ENCODE measurements around the gene STAG2. TPM values are rescaled to one million over a fixed set of nuclear protein-coding genes. Genes with fewer than 3 reads are reported as not detected.

The STAG2 gene
- total RNA-seq, 1 donor from 2014 or later: 132 TPM

DNA sequence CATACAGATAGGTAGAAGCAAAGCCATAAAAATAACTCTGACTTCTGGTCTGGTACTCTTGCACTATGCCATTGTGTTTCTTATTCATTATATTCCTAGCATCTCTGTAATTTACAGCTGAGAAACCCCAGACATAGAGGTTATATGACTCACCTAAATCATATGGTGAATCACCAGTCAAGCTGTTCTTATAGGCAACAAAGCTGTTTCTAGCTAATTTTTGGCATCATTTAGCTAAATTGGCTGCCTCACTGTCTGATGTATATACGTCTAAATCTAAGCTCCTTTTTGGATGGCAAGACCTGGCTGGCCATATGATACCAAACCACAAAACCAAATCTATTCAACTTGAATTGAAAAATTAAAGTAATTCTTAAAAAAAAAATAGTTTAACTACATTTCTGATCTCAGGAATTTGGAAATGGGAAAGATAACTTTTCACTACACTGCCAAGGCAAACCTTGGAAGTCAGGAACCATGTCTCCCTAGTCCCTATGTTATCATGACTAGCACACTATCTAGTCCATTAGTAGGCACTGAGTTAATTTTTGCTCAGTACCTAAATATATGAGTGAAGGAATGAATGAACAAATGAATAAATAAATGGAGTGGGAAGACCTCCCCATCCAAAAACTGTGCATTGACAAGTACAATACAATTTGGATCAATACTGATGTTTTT is 41.3 kb upstream of the STAG2 start:
- Histone ChIP-seq H3K4me1 (no peaks in the 10 kb centered on the region), H3F3A (ENCODE audit: low read depth) (no peaks in the 10 kb centered on the region), H3K79me2 (ENCODE audit: low read depth) (no peaks in the 10 kb centered on the region), H3K36me3 (no peaks in the 10 kb centered on the region), H3K4me2 (no peak overlapping the region), H3K4me3 (no peak overlapping the region), H3K9me3 (ENCODE audit: low read depth) (no peaks in the 10 kb centered on the region), H4K20me1 (ENCODE audit: low read depth) (no peaks in the 10 kb centered on the region), H3K27me3 (no peaks in the 10 kb centered on the region), H3K27ac (no peak overlapping the region), H2AFZ (replicated peaks) (no peak overlapping the region), H3K9ac (no peak overlapping the region)
- TF ChIP-seq, protein P1, sequence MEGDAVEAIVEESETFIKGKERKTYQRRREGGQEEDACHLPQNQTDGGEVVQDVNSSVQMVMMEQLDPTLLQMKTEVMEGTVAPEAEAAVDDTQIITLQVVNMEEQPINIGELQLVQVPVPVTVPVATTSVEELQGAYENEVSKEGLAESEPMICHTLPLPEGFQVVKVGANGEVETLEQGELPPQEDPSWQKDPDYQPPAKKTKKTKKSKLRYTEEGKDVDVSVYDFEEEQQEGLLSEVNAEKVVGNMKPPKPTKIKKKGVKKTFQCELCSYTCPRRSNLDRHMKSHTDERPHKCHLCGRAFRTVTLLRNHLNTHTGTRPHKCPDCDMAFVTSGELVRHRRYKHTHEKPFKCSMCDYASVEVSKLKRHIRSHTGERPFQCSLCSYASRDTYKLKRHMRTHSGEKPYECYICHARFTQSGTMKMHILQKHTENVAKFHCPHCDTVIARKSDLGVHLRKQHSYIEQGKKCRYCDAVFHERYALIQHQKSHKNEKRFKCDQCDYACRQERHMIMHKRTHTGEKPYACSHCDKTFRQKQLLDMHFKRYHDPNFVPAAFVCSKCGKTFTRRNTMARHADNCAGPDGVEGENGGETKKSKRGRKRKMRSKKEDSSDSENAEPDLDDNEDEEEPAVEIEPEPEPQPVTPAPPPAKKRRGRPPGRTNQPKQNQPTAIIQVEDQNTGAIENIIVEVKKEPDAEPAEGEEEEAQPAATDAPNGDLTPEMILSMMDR (IDR thresholded peaks at IDR 0.05): no peak
- no peak for TF ChIP-seq EZH2phosphoT487 (IDR thresholded peaks at IDR 0.05)
- no peak for TF ChIP-seq EZH2 (IDR thresholded peaks at IDR 0.05)
- H3K27ac Mint-ChIP-seq: no peak overlapping the region
- no peaks in the 10 kb centered on the region for H3K36me3 Mint-ChIP-seq
- H3K9me3 Mint-ChIP-seq: peaks cover 2% of the 10 kb centered on the region
- no peak for DNase-seq (ENCODE audit: low spot score)
- H3K4me1 Mint-ChIP-seq: peaks cover 8% of the 10 kb centered on the region
- no peaks in the 10 kb centered on the region for H3K27me3 Mint-ChIP-seq (ENCODE audit: insufficient read depth, low read depth)
- no peak overlapping the region for H3K4me3 Mint-ChIP-seq

DNA sequence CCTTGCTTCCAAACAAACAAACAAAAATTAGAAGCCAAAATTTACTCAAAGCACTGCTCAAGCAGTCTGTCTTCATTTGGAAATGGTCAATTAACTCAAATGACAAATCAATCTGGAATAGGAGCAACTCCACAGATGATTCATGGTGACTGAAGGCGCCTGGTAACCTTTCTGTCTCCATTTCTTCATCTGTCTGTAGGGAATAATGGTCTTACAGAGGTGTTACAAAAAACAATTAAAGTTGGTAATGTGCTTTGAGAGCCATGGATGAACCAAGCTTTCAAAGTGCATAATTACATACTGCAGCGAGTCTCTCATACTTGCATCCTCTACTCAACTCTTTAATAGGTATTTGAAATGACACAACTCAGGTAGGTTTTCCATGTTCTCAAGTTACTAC is 38.3 kb upstream of the STAG2 start:
- Histone ChIP-seq H2AFZ (replicated peaks) (no peak overlapping the region), H3K36me3 (no peaks in the 10 kb centered on the region), H4K20me1 (ENCODE audit: low read depth) (no peaks in the 10 kb centered on the region), H3K9me3 (ENCODE audit: low read depth) (no peaks in the 10 kb centered on the region), H3K27me3 (no peaks in the 10 kb centered on the region), H3K4me2 (no peak overlapping the region), H3K79me2 (ENCODE audit: low read depth) (no peaks in the 10 kb centered on the region), H3K4me3 (no peak overlapping the region), H3F3A (ENCODE audit: low read depth) (no peaks in the 10 kb centered on the region), H3K27ac (no peak overlapping the region), H3K4me1 (no peaks in the 10 kb centered on the region), H3K9ac (no peak overlapping the region)
- no peak for DNase-seq (ENCODE audit: low spot score)
- Mint-ChIP-seq H3K9me3 (peaks cover 2% of the 10 kb centered on the region), H3K4me1 (peaks cover 8% of the 10 kb centered on the region), H3K36me3 (no peaks in the 10 kb centered on the region), H3K27me3 (ENCODE audit: insufficient read depth, low read depth) (no peaks in the 10 kb centered on the region), H3K27ac (no peak overlapping the region), H3K4me3 (no peak overlapping the region)
- TF ChIP-seq EZH2 (IDR thresholded peaks at IDR 0.05) (no peak), EZH2phosphoT487 (IDR thresholded peaks at IDR 0.05) (no peak)
- TF ChIP-seq, protein P1 (IDR thresholded peaks at IDR 0.05): no peak

DNA sequence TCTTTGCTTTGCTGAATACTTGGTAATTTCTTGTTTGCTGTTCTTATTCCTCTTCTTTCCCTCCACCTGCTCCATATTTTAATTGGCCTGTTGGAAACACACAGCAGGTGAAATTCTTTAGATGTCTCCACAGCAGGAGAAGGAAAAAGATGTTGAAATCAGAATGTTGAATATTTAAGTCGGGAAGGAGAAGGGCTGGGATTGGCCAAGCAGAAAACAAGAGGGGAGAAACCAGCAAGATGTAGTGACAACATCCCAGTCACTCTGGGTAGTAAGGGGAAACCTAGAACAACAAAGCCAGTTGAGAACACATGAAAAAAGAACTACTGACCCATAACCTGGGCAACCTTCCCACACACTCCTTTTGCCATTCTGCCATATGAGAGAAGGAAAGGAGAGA is 37.3 kb upstream of the STAG2 start:
- no peak overlapping the region for H3K9ac ChIP-seq
- Mint-ChIP-seq H3K27ac (peak overlapping the region; percentile 10), H3K4me3 (no peak overlapping the region), H3K9me3 (peaks cover 2% of the 10 kb centered on the region), H3K27me3 (ENCODE audit: insufficient read depth, low read depth) (peaks cover 2% of the 10 kb centered on the region), H3K4me1 (peaks cover 8% of the 10 kb centered on the region), H3K36me3 (no peaks in the 10 kb centered on the region)
- H3K27me3 ChIP-seq: no peaks in the 10 kb centered on the region
- no peaks in the 10 kb centered on the region for H3K36me3 ChIP-seq
- no peaks in the 10 kb centered on the region for H3K9me3 ChIP-seq (ENCODE audit: low read depth)
- no peak overlapping the region for H3K4me3 ChIP-seq
- H3K4me2 ChIP-seq: no peak overlapping the region
- no peaks in the 10 kb centered on the region for H3F3A ChIP-seq (ENCODE audit: low read depth)
- H3K27ac ChIP-seq: no peak overlapping the region
- no peaks in the 10 kb centered on the region for H3K79me2 ChIP-seq (ENCODE audit: low read depth)
- no peak for DNase-seq (ENCODE audit: low spot score)
- H4K20me1 ChIP-seq (ENCODE audit: low read depth): no peaks in the 10 kb centered on the region
- no peak overlapping the region for H2AFZ ChIP-seq (replicated peaks)
- no peak for TF ChIP-seq EZH2phosphoT487 (IDR thresholded peaks at IDR 0.05)
- TF ChIP-seq, protein P1 (IDR thresholded peaks at IDR 0.05): no peak
- no peak for TF ChIP-seq EZH2 (IDR thresholded peaks at IDR 0.05)
- H3K4me1 ChIP-seq: no peaks in the 10 kb centered on the region

Measured in neural progenitor cell (in vitro differentiated cells).